KMS-11 (cell line): ENCODE results near the gene TBL1X.

Experiments used
- H2AFZ ChIP-seq: fragments of 200-600 bp; sonication (generic); 2 replicates; pipeline ENCODE4 v1.6.1; 2016; ENCODE audit warnings: antibody characterized with exemption, mixed run types, low read depth
- H3K27ac ChIP-seq: fragments of 200-600 bp; sonication (generic); 2 replicates; pipeline ENCODE4 v1.6.1; 2016; ENCODE audit warnings: mild to moderate bottlenecking, mixed run types
- H3K27me3 ChIP-seq: fragments of 200-600 bp; sonication (generic); 2 replicates; pipeline ENCODE4 v1.6.1; 2017; ENCODE audit warnings: mild to moderate bottlenecking, low read depth, mixed run types, moderate library complexity; ENCODE audit not compliant: insufficient read depth
- H3K36me3 ChIP-seq: fragments of 200-600 bp; sonication (generic); 2 replicates; pipeline ENCODE4 v1.6.1; 2017; ENCODE audit warnings: mild to moderate bottlenecking, mixed run types; ENCODE audit not compliant: insufficient read depth
- H3K4me1 ChIP-seq: fragments of 200-600 bp; sonication (generic); 2 replicates; pipeline ENCODE4 v1.6.1; 2016; ENCODE audit warnings: mild to moderate bottlenecking, low read depth, mixed run types; ENCODE audit not compliant: poor library complexity, severe bottlenecking
- H3K4me2 ChIP-seq: fragments of 200-600 bp; sonication (generic); 2 replicates; pipeline ENCODE4 v1.7.0; 2016; ENCODE audit warnings: mild to moderate bottlenecking, mixed run types
- H3K4me3 ChIP-seq: fragments of 200-600 bp; sonication (generic); IDR thresholded peaks from 2 replicates; pipeline ENCODE4 v1.6.1; 2017; ENCODE audit warnings: low read depth, low read length, mixed read lengths; ENCODE audit not compliant: insufficient read depth
- H3K79me2 ChIP-seq: fragments of 200-600 bp; sonication (generic); 2 replicates; pipeline ENCODE4 v1.6.1; 2016; ENCODE audit warnings: low read depth, mixed run types; ENCODE audit not compliant: insufficient read depth
- H3K9ac ChIP-seq: fragments of 200-600 bp; sonication (generic); 2 replicates; pipeline ENCODE4 v1.6.1; 2016; ENCODE audit warnings: mild to moderate bottlenecking, mixed run types
- H4K20me1 ChIP-seq: fragments of 200-600 bp; sonication (generic); 2 replicates; pipeline ENCODE4 v1.6.1; 2016; ENCODE audit warnings: mild to moderate bottlenecking, mixed run types; ENCODE audit not compliant: insufficient read depth
- TF ChIP-seq, protein P1 (sequence below): fragments of 200-600 bp; sonication (generic); conservative IDR thresholded peaks from 2 replicates; pipeline ENCODE4 v1.6.1; 2017; ENCODE audit warnings: low read depth, mild to moderate bottlenecking, antibody characterized with exemption, low read length, moderate library complexity, mixed read lengths

TBL1X gene

DNA sequence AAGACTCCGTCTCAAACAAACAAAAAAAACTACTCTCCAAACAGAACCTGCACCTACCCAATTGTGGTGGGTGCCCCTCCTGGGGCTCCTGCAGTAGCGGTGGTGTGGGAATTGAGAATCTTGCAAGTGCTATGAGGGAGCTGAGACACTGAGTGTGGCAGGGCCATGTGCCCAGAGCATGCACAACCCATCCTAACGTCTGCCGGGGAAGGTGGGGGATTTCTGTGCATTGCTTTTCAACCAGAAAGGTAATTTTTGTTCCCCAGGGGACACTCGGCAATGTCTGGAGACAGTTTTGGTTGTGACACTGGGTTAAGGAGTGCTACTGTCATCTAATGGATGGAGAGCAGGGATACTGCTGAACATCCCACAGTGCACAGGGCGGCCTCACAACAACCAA lies 35.7 kb downstream of the TBL1X start:
- TF ChIP-seq, protein P1, sequence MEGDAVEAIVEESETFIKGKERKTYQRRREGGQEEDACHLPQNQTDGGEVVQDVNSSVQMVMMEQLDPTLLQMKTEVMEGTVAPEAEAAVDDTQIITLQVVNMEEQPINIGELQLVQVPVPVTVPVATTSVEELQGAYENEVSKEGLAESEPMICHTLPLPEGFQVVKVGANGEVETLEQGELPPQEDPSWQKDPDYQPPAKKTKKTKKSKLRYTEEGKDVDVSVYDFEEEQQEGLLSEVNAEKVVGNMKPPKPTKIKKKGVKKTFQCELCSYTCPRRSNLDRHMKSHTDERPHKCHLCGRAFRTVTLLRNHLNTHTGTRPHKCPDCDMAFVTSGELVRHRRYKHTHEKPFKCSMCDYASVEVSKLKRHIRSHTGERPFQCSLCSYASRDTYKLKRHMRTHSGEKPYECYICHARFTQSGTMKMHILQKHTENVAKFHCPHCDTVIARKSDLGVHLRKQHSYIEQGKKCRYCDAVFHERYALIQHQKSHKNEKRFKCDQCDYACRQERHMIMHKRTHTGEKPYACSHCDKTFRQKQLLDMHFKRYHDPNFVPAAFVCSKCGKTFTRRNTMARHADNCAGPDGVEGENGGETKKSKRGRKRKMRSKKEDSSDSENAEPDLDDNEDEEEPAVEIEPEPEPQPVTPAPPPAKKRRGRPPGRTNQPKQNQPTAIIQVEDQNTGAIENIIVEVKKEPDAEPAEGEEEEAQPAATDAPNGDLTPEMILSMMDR: no peak

DNA sequence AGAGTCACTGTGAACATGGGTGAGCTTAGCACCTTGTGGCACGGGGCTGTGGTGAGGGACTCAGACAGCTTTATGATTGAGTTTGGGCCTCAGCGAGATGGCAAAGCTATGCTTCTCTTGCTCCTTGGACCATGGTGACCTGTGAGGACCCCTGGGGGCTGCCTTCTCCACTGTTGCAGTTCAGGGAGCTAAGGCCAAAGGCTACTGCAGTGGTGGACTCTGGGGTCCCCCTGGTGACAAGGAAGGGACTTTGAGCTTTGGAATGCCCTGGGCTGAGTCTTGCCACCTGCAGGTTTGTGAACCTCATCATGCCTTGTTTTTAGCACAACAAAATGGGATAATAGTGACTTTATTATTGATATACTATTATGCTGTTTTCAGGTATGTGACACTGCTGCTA lies 36.5 kb downstream of the TBL1X start:
- Histone ChIP-seq H3K4me2 (no peak overlapping the region), H3K4me1 (no peaks in the 10 kb centered on the region), H2AFZ (no peak overlapping the region), H4K20me1 (no peaks in the 10 kb centered on the region), H3K9ac (no peak overlapping the region), H3K27ac (no peak overlapping the region), H3K79me2 (peaks cover 3% of the 10 kb centered on the region; the same call in 1 of the 2 replicates), H3K27me3 (no peaks in the 10 kb centered on the region), H3K4me3 (no peak overlapping the region), H3K36me3 (no peaks in the 10 kb centered on the region)
- TF ChIP-seq, protein P1: no peak

More for the DNA sequence above, 35.7 kb downstream of the TBL1X start:
- Histone ChIP-seq H2AFZ (no peak overlapping the region), H3K79me2 (peaks cover 9% of the 10 kb centered on the region; the same call in 1 of the 2 replicates), H3K27ac (no peak overlapping the region), H3K4me3 (no peak overlapping the region), H3K4me2 (no peak overlapping the region), H3K9ac (no peak overlapping the region), H4K20me1 (no peaks in the 10 kb centered on the region), H3K27me3 (no peaks in the 10 kb centered on the region), H3K36me3 (no peaks in the 10 kb centered on the region), H3K4me1 (no peaks in the 10 kb centered on the region)

DNA sequence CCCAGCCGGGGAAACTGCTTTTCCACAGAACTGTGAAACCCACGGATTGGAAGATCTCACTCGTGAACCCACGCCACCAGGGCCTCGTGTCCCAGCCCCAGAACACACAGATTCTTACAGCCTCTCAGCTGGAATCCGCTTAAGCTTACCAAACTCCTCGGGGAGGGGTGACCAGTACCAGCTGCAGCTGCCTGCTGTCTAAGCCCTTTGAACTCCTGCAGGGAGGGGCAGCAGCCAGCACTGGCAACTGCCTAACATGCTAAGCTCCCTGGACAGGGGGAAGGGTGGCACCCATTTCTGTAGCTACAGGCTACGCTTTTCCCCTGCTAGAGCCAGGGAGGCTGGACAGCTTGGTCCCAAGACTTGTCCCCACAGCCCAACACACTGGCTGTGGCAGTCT lies 38.4 kb downstream of the TBL1X start:
- no peak overlapping the region for H3K9ac ChIP-seq
- no peaks in the 10 kb centered on the region for H3K27me3 ChIP-seq
- TF ChIP-seq, protein P1: no peak
- H3K4me3 ChIP-seq: no peak overlapping the region
- no peak overlapping the region for H3K4me2 ChIP-seq
- no peaks in the 10 kb centered on the region for H3K4me1 ChIP-seq
- no peaks in the 10 kb centered on the region; the same call in 1 of the 2 replicates for H3K79me2 ChIP-seq
- no peaks in the 10 kb centered on the region for H3K36me3 ChIP-seq
- H2AFZ ChIP-seq: no peak overlapping the region
- H4K20me1 ChIP-seq: no peaks in the 10 kb centered on the region
- H3K27ac ChIP-seq: no peak overlapping the region

GRCh38 chrX:9510366-9510765 lies 45.5 kb downstream of the TBL1X start:
- TF ChIP-seq, protein P1: no peak
- Histone ChIP-seq H3K9ac (no peak overlapping the region), H3K4me1 (no peaks in the 10 kb centered on the region), H3K36me3 (no peaks in the 10 kb centered on the region), H4K20me1 (no peaks in the 10 kb centered on the region), H2AFZ (no peak overlapping the region), H3K27ac (no peak overlapping the region), H3K27me3 (no peaks in the 10 kb centered on the region), H3K79me2 (no peaks in the 10 kb centered on the region), H3K4me2 (no peak overlapping the region), H3K4me3 (no peak overlapping the region)
